NB4 (cell line): ENCODE data around the gene STEAP3.

Experiments used
- DNase-seq: peaks from one replicate; pipeline ENCODE4 v3.0.0; 2010; ENCODE audit warnings: low read depth
- H3K4me3 ChIP-seq: one replicate; pipeline ENCODE4 v1.5.1; 2011; ENCODE audit warnings: mild to moderate bottlenecking, low read depth, low read length, moderate library complexity
- CTCF ChIP-seq: IDR thresholded peaks from one replicate; pipeline ENCODE4 v1.5.1; 2012; ENCODE audit warnings: low read depth, low read length
- MAX ChIP-seq: IDR thresholded peaks from 2 replicates; pipeline ENCODE4 v1.6.1; 2011; ENCODE audit warnings: low read depth, low read length
- MYC ChIP-seq: IDR thresholded peaks from 2 replicates; pipeline ENCODE4 v1.6.1; 2011; ENCODE audit warnings: low read depth, low read length
- POLR2A ChIP-seq: IDR thresholded peaks from 2 replicates; pipeline ENCODE4 v1.6.1; 2011; ENCODE audit warnings: mild to moderate bottlenecking; ENCODE audit not compliant: insufficient read length; ENCODE audit errors: extremely low read depth

STEAP3 gene

GRCh38 chr2:119195887-119196286, 27.7 kb upstream of the STEAP3 start:
- H3K4me3 ChIP-seq, result no peak overlapping the region
- no peak for TF ChIP-seq MYC
- no peak for TF ChIP-seq CTCF
- no peak for TF ChIP-seq MAX
- no peak for TF ChIP-seq POLR2A
- no peak for DNase-seq

- H3K4me3 ChIP-seq, result no peak overlapping the region
- no peak for TF ChIP-seq MAX
- no peak for TF ChIP-seq MYC
- TF ChIP-seq CTCF, result no peak
- DNase-seq, result no peak
Observed at GRCh38 chr2:119196301-119197125, 27.1 kb upstream of the STEAP3 start.

- no peak for TF ChIP-seq POLR2A
- no peak for TF ChIP-seq MYC
- no peak for TF ChIP-seq CTCF
- TF ChIP-seq MAX, result no peak
- no peak for DNase-seq
- H3K4me3 ChIP-seq, result no peak overlapping the region
Observed at GRCh38 chr2:119197126-119197405, 26.6 kb upstream of the STEAP3 start.

- TF ChIP-seq CTCF (no peak), MYC (no peak), POLR2A (no peak), MAX (no peak)
- H3K4me3 ChIP-seq, result no peak overlapping the region
- DNase-seq, result no peak
Observed at GRCh38 chr2:119197529-119198239, 25.9 kb upstream of the STEAP3 start.

- no peak for DNase-seq
- no peak overlapping the region for H3K4me3 ChIP-seq
Observed at GRCh38 chr2:119198240-119198840, 25.3 kb upstream of the STEAP3 start.

More at GRCh38 chr2:119198240-119198840, 25.3 kb upstream of the STEAP3 start:
- no peak for TF ChIP-seq CTCF
- no peak for TF ChIP-seq MAX
- no peak for TF ChIP-seq POLR2A
- no peak for TF ChIP-seq MYC
